Measurements from ENCODE around the gene MTG2. TPM values are rescaled to one million over a fixed set of nuclear protein-coding genes. Genes with fewer than 3 reads are reported as not detected.

MTG2 gene
- total and polyA plus RNA-seq, 2 of the 8 experiments (the other 6 are each of a cell fraction or from before 2014, with no cell fraction given): 14.4 to 22.8 TPM

GRCh38 chr20:62196286-62196685 is 13.5 kb downstream of the MTG2 start:
- Histone ChIP-seq H2BK15ac (ENCODE audit: low read length) (no peak overlapping the region), H3K27me3 (replicated peaks in 1 of 4; ENCODE audit: control insufficient read depth in 3 of 4, extremely low read depth in 1 of 4, insufficient read depth in 3 of 4, low read length in 3 of 4) (no peaks in the 10 kb centered on the region), H2BK12ac (ENCODE audit: low read depth, low read length) (no peak overlapping the region), H3K14ac (ENCODE audit: insufficient read length) (no peak overlapping the region), H3K4me1 (replicated peaks in 1 of 4; ENCODE audit: control insufficient read depth in 3 of 4, insufficient read depth in 4 of 4, low read length in 3 of 4) (no peaks in the 10 kb centered on the region), H2BK120ac (replicated peaks; ENCODE audit: low read depth, low read length) (no peak overlapping the region), H3K79me2 (ENCODE audit: control insufficient read depth in 1 of 2, insufficient read depth in 2 of 2, low read length in 2 of 2) (no peaks in the 10 kb centered on the region), H4K20me1 (replicated peaks in 1 of 2; ENCODE audit: control insufficient read depth in 1 of 2, insufficient read depth in 2 of 2, low read length in 2 of 2) (peaks cover 0 to 2% of the 10 kb centered on the region in 2 experiments), H3K27ac (ENCODE audit: low read depth, low read length) (no peak overlapping the region), H3K4me2 (ENCODE audit: insufficient read depth in 1 of 2, low read depth in 2 of 2, low read length in 2 of 2) (no peak overlapping the region), H2BK5ac (ENCODE audit: low read depth, low read length) (no peak overlapping the region), H3K18ac (ENCODE audit: extremely low read depth, low read length) (no peak overlapping the region), H3K23me2 (ENCODE audit: low read depth, low read length) (no peaks in the 10 kb centered on the region), H3K56ac (replicated peaks; ENCODE audit: insufficient read length, low read depth, low read length) (no peak overlapping the region), H2AFZ (ENCODE audit: low read length) (no peak overlapping the region), H3K9me3 (ENCODE audit: insufficient read depth in 2 of 2, low read depth in 1 of 2, low read length in 1 of 2) (no peaks in the 10 kb centered on the region), H3K79me1 (ENCODE audit: low read depth, low read length) (no peaks in the 10 kb centered on the region), H4K91ac (replicated peaks; ENCODE audit: insufficient read length, low read length) (no peak overlapping the region), H3K9ac (replicated peaks in 1 of 4; ENCODE audit: extremely low read depth in 1 of 4, low read depth in 3 of 4, low read length in 3 of 4) (no peak overlapping the region), H4K8ac (ENCODE audit: extremely low read depth, insufficient read depth, low read length) (no peak overlapping the region), H4K5ac (ENCODE audit: insufficient read length, low read depth, low read length) (no peak overlapping the region), H3K4me3 (ENCODE audit: extremely low read depth in 1 of 4, insufficient read depth in 2 of 4, low read depth in 3 of 4, low read length in 4 of 4) (no peak overlapping the region), H2AK5ac (ENCODE audit: low read depth, low read length) (no peak overlapping the region), H3K23ac (ENCODE audit: insufficient read length) (no peak overlapping the region), H3K4ac (replicated peaks; ENCODE audit: insufficient read length, low read depth, low read length) (no peak overlapping the region), H3K36me3 (ENCODE audit: control insufficient read depth in 2 of 4, insufficient read depth in 4 of 4, low read length in 3 of 4) (peaks cover 0 to 20% (median 7%) of the 10 kb centered on the region in 4 experiments; a peak in 7 of 8 replicates), H2BK20ac (ENCODE audit: low read length) (no peak overlapping the region)
- TF ChIP-seq ASH2L (IDR thresholded peaks at IDR 0.05; ENCODE audit: low read length) (no peak), CEBPB (IDR thresholded peaks at IDR 0.05; ENCODE audit: low read depth, low read length) (no peak), EZH2 (IDR thresholded peaks at IDR 0.05; ENCODE audit: low read depth, low read length, severe bottlenecking) (no peak), MAFK (IDR thresholded peaks at IDR 0.05; ENCODE audit: low read depth, low read length) (no peak), SP1 (IDR thresholded peaks at IDR 0.05; ENCODE audit: low read depth, low read length) (no peak), JUND (IDR thresholded peaks at IDR 0.05; ENCODE audit: low read length) (no peak), CBX5 (IDR thresholded peaks at IDR 0.05; ENCODE audit: low read depth, low read length) (no peak), NRF1 (IDR thresholded peaks at IDR 0.05; ENCODE audit: low read depth, low read length) (no peak)
- CTCF ChIA-PET (ENCODE audit: partially characterized antibody): interaction anchor here (2.5 kb wide), 1 partner anchor 13 kb away, joined by 9 read pairs; no protein-coding TSS in a partner anchor
- WGBS, 2 experiments (ENCODE audit: extremely low coverage in 1 of 2, insufficient coverage in 1 of 2, insufficient read length in 1 of 2, insufficient replicate concordance in 2 of 2, low coverage in 1 of 2, low lambda C conversion rate in 2 of 2, missing lambda C conversion rate in 1 of 2): 93% methylated on average over 10 of the region's 10 CpGs; no CpG with 5 or more reads in 1 of the 2 experiments
- DNase-seq (ENCODE audit: low read depth in 1 of 2, low spot score in 2 of 2) (no peak), FAIRE-seq (no peak)
- POLR2A ChIA-PET (ENCODE audit: partially characterized antibody): no interaction called here
